ENCODE measurements around the gene LCLAT1.
"Not testable (repeated sequence)": the region's sequence is repeated elsewhere in the genome, so short reads cannot be mapped to it uniquely, and the experiment has no call there.

Gene LCLAT1

GRCh38 chr2:30590407-30590806 is 143.4 kb downstream of the LCLAT1 start:
- DNase-seq (ENCODE audit: low read depth in 2 of 2) = no peak

GRCh38 chr2:30591186-30591585 is 144.1 kb downstream of the LCLAT1 start:
- DNase-seq (ENCODE audit: low read depth in 2 of 2) = no peak

GRCh38 chr2:30601375-30601774 is 154.3 kb downstream of the LCLAT1 start:
- DNase-seq (ENCODE audit: low read depth in 2 of 2) = no peak

GRCh38 chr2:30605197-30605596 is 158.2 kb downstream of the LCLAT1 start:
- no peak for DNase-seq (ENCODE audit: low read depth in 2 of 2)

- DNase-seq (ENCODE audit: low read depth in 2 of 2) = no peak
Observed at GRCh38 chr2:30608643-30609042, 161.6 kb downstream of the LCLAT1 start.

GRCh38 chr2:30611583-30611982 is 164.5 kb downstream of the LCLAT1 start:
- no peak for DNase-seq (ENCODE audit: low read depth in 2 of 2)

GRCh38 chr2:30612371-30612770 is 165.3 kb downstream of the LCLAT1 start:
- DNase-seq (ENCODE audit: low read depth in 2 of 2) = no peak

GRCh38 chr2:30613001-30613400 is 166.0 kb downstream of the LCLAT1 start:
- DNase-seq (ENCODE audit: low read depth in 2 of 2) = no peak

GRCh38 chr2:30614227-30614626 is 167.2 kb downstream of the LCLAT1 start:
- not testable (repeated sequence) for DNase-seq (ENCODE audit: low read depth in 2 of 2)

- DNase-seq (ENCODE audit: low read depth in 2 of 2) = no peak
Observed at GRCh38 chr2:30615926-30616325, 168.9 kb downstream of the LCLAT1 start.

GRCh38 chr2:30620102-30620501 is 173.1 kb downstream of the LCLAT1 start:
- no peak for DNase-seq (ENCODE audit: low read depth in 2 of 2)

GRCh38 chr2:30621836-30622235 is 174.8 kb downstream of the LCLAT1 start:
- no peak for DNase-seq (ENCODE audit: low read depth in 2 of 2)

- no peak for DNase-seq (ENCODE audit: low read depth in 2 of 2)
Observed at GRCh38 chr2:30622452-30622851, 175.4 kb downstream of the LCLAT1 start.

GRCh38 chr2:30625276-30625675 is 178.2 kb downstream of the LCLAT1 start:
- DNase-seq (ENCODE audit: low read depth in 2 of 2) = no peak

- DNase-seq (ENCODE audit: low read depth in 2 of 2) = no peak
Observed at GRCh38 chr2:30625701-30626100, 178.7 kb downstream of the LCLAT1 start.

- no peak for DNase-seq (ENCODE audit: low read depth in 2 of 2)
Observed at GRCh38 chr2:30626397-30626796, 179.4 kb downstream of the LCLAT1 start.

GRCh38 chr2:30627151-30627550 is 180.1 kb downstream of the LCLAT1 start:
- DNase-seq (ENCODE audit: low read depth in 2 of 2) = no peak

GRCh38 chr2:30628341-30628740 is 181.3 kb downstream of the LCLAT1 start:
- DNase-seq (ENCODE audit: low read depth in 2 of 2) = no peak

- DNase-seq (ENCODE audit: low read depth in 2 of 2) = no peak
Observed at GRCh38 chr2:30629866-30630265, 182.8 kb downstream of the LCLAT1 start.

- DNase-seq (ENCODE audit: low read depth in 2 of 2) = no peak
Observed at GRCh38 chr2:30631051-30631671, 184.1 kb downstream of the LCLAT1 start.

GRCh38 chr2:30633039-30633438 is 186.0 kb downstream of the LCLAT1 start:
- no peak for DNase-seq (ENCODE audit: low read depth in 2 of 2)

GRCh38 chr2:30636311-30636710 is 189.3 kb downstream of the LCLAT1 start:
- no peak for DNase-seq (ENCODE audit: low read depth in 2 of 2)

GRCh38 chr2:30639836-30640235 is 192.8 kb downstream of the LCLAT1 start:
- DNase-seq (ENCODE audit: low read depth in 2 of 2) = no peak

- DNase-seq (ENCODE audit: low read depth in 2 of 2) = no peak
Observed at GRCh38 chr2:30641765-30642345, 194.8 kb downstream of the LCLAT1 start.
